GM19463 (cell line): Measurements from ENCODE around the gene AQP4.

Experiments used
- ATAC-seq: cut with Tn5 transposase; IDR thresholded peaks from one replicate; pipeline ENCODE4 v1.9.1; 2021; ENCODE audit warnings: mild to moderate bottlenecking, moderate library complexity; ENCODE audit not compliant: unreplicated experiment

AQP4 gene, protein sequence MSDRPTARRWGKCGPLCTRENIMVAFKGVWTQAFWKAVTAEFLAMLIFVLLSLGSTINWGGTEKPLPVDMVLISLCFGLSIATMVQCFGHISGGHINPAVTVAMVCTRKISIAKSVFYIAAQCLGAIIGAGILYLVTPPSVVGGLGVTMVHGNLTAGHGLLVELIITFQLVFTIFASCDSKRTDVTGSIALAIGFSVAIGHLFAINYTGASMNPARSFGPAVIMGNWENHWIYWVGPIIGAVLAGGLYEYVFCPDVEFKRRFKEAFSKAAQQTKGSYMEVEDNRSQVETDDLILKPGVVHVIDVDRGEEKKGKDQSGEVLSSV

DNA sequence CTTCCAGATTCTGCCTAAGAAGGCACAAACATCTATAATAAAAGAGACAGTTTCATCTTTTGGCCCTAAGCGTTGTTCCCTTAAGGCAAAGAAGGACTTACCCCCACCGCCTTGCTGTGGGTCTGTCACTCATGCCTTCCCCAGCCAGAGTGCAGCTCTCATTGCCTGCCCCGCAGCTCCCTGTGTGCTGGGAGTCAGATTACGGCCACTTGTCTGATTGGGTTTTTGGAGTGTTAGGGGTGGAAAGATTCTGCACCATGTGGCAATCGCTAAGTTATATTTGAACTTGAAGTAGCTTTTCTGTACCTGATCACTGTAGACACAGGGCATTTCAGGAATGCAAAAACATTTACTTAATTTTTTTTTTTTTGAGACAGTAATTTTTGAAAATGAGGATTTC is at the start of gene AQP4:
AQP4 (minus strand) TSS at position 151 of the 400 bp plus-strand sequence; CDS start at position 133, 18 bp downstream.
- no peak for ATAC-seq

DNA sequence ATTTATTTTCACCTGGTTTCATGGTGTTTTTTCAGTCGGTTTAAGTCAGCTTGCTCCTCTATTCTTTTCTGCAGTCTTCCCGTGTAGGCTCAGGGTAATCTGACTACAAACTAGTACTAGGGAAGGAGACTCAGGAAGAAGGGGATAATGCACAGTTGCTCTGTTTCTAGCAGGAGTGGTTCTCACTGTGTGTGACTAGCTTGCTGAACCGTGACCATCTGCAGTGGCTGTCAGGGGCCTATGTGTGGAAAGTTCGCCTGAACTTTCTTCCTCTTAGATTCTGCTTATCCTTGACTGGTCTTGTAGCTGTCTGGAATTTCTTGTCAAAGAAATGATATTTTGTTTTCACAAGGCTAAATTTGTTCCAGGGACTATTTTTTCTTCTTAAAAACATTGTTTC is 46.3 kb upstream of the AQP4 start:
- ATAC-seq = no peak

DNA sequence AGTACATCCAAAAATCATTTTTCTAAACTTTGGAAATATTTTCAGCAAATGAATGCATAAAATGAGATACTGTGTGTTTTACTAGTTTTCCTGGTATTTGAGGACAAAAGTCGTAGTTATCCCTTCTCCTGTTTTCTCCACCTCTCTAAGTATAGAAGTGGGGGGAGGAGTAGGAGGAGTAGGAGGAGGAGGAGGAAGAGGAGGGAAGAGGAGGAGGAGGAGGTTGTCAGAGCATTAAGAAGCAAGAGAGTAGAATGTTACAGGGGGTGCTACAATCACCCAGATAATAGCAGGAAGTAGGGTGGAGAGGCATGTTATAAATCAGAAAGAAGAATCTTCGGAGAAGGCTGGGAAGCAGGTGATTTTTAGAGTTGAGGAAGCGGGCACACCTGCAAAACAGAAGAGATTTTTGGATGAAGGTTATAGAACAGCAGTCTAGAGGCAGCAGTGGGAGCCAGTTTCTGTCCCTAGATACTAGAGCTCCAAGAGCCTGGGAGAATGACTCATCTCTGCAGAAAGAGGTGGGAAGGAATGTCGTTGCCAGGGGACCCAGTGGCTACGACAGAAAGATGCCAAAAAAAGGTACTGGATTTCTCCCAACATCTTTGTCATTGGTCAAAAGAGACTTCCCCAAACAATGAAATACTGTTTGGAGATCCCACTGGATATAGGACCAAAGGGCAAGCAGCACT is 44.2 kb upstream of the AQP4 start:
- ATAC-seq = no peak

DNA sequence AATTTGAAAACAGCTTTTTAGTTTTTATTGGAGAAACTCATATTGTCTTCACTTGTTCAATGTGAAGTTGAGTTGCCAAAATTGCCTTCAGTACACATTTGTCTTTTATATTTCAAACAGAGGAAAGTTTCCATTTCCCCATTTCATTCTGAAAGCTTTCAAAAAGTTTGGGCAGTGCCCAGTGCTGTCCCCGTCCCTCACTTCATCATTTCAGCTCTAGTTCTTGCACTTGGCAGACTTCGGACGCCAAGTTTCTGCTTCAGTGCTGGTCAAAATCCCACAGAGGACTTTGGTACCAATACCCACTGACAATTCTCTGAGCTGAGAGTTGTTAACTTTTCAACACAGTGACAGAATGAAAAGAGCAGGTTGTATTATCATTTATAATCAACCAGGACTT is 43.4 kb upstream of the AQP4 start:
- no peak for ATAC-seq

DNA sequence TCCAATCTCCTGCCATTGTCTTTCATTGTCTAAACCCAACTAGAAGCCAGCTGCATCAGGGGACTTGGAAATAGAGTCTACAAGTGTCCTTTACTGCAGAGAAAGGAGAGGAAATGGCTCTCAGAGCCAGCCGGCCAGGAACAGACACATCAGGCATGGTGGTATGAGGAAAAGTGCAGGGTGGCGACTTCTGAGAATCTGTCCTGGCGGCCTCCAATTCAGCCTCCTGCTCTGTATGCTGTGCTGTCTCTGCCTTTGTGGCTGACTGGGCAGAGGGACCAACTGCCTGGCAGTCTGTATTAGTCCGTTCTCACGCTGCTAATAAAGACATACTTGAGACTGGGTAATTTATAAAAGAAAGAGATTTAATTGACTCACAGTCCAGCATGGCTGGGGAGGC is 36.8 kb upstream of the AQP4 start:
- no peak for ATAC-seq

DNA sequence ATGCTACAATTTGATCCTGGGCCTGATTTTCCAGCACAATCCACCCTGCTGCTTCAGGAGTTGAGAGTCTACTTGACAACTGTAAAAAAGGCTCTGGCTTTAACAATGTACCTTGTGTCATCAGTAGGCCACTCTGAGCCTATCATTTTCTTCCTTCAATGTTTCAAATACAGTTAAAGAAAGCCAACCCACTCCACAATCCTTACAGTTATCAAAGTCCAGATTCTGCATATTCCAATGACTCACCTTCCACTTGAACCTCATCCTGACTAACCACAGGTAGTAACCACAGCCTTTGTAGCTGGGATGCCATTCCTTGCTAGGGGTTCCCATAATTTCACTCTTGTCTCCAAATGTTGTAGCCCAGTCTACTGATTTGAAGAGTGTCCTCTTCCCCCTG is 35.5 kb upstream of the AQP4 start:
- no peak for ATAC-seq

DNA sequence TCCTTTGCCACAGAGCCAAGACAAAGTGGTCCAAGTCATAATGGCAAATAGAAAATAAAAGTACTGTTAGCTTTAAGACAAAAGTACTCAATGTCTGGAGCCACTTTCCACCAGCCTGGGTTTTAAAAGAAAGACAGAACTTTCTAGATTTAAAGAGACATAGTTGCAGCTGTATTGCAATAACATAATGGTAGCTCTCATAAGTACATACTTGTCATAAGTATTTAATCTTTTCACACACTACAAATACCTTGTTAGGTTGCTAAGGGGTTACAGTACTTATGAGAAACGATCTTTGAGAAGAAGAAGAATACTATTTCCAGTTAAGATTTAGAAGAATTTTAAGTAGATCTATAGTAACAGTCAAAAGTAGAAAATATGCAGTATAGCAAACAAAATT is 28.9 kb upstream of the AQP4 start:
- no peak for ATAC-seq

DNA sequence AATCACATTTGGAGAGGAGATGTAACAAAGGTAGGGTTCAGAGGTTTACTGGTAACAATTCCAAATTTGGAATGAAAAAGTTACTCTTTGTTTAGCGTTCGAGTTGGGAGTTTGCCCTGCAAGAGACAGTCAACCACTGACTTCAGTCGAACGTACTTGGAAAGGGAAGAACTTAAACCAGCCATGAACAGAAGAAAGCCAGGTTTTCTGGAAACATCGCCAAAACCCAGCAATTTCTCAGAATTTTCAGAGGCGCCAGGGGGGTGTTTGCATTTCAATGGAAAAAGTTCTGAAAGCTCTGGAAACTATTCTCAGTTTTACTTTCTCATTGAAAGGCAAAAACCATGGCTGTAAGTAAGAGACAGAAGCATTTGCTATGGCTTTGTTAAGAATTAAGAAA is 28.5 kb upstream of the AQP4 start:
- no peak for ATAC-seq

DNA sequence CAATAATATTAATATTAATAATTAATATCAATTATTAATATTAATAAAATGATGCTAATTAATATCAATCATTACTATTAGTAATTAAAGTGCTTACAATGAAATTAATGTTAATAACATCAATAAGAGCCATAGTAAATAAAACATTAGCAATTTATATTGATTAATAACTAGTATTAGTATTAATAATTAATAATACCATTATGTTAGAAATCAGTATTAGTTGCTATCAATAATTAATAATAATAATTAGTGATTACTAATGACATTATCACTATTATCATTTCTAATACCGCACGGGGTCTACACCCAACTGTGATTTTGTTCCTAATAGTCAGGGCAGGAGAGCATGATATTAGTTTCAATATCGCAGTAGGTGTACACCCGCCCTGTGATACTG is 22.8 kb upstream of the AQP4 start:
- no peak for ATAC-seq

DNA sequence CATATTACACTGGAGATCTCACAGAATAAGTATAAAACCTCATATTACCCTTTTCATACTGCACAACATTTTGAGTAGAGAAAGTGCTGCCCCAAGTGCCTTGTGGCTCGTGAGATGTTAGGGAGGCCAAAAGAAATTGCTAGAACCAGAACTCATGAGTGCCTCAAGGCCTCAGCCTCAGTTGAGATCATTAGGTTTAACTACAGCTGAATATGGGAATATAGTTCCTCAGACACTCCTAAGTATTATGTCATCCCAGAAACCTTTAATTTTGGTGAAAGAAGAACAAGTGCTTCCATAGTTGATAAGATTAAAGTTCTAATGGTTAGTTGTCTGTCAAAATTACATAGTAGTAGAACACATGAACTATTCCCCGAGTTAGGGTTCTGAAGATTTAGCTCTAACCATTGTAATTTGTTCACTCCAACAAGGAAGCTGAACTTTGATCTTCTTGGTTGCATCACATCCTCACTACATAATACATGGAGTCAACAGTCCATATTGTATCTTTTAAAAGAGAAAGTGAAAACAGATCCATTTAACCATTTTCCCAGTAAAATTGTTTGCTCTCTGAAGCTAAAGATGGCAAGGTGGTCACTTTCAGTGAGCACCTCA is 9.6 kb upstream of the AQP4 start:
- no peak for ATAC-seq

DNA sequence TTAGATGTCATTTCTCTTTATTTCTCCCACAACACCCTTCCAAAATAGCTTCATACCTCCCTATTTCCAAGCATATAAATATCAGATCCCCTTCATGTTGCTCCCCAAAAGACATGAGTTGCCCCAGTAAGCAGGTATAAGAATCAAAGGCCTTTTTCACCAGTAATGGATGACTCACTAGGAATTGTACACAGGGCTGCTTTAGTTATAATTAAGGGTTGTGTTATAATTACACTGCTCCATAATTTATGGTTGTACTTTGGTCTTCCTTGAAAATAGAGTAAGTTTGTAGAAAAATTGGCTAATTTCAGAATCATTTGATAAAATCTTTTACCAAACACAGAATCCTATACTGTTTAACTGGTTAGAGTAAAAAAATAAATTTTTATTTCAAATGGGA is 8.8 kb upstream of the AQP4 start:
- ATAC-seq = no peak

DNA sequence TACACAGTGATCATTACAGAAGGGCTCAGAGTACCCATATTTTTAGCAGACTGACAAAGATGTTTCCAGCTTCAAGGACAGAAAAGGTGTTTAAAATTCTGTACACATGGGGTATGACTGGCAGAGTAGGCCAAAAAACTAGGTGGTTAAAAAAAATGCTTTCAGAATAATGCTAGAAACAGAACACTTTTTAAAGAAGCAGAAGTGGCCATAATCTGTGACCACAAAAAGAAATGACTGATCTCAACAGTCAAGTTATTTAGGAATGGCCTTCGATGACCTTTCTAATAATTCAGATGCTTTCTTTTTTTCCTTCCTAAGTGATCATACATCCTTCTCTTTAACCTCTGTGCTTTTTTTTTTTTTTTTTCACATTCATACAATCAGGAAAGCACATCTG is 4.1 kb upstream of the AQP4 start:
- ATAC-seq = no peak

DNA sequence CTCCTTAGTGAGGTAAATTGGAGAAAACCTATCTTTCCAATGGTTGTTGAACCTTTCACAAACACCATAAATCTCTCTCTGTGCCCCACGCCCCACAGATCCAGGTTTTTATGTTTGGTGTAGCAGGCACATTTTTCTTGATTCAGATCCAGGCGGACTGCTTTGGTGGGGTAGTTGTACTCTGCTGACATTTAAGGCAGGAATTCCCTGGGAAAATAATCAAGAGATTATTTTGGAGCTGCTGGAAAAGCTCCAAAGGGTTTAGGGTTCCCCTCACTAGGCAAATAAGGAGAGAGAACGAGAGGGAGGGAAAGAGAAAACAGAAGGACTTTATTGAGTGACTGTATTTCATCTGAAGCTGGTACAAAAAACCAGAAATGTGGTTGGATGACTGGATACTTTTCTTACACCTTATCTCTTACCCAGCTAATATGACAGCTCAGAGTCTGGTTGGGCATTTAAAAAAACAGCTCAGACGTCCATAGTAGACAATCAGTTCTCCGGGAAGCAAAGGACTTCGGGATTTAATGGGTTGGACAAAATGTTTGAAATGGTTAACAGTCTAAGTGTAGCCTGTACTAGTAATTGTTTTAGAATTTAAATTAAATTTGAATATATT is 3.6 kb upstream of the AQP4 start:
- ATAC-seq = no peak

DNA sequence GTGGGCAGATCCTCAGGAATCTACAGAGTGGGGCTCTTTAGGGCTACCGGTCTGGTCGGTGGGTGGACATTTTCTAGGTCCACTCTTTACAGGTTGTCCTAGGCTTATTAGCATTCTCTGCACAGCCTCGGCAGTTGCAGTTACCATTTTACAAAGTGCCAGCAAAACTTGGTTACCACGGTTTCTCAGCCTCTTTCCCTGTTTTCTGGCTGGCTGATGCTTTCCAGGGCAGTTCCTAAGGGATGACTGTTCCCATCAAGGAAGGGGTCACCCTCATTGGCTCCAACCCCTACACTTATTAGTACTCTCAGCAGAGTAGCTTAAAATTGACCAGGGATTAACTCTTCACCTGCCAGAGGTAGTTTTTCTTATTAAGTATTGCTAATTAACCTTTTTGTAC is 2.0 kb upstream of the AQP4 start:
- ATAC-seq = no peak

DNA sequence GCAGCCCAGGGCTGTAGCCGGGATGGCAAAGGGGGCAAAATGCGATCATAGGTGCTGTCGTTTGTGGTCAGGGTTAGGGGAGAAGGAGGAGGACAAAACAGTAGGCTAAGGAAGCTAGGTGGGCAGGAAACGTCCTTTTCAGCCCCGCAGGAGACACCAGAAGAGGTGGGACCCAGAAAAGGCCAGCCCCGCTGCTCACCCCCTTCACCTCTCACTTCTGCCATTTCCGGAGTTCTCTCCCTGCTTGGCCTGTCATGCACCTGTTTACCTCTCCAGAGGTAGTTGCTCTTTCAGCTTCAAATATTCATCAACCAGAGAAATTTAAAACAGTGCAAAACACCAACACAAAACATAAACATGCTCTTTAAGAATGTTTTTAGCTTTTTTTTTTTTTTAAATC is 849 bp downstream of the AQP4 start:
- no peak for ATAC-seq

DNA sequence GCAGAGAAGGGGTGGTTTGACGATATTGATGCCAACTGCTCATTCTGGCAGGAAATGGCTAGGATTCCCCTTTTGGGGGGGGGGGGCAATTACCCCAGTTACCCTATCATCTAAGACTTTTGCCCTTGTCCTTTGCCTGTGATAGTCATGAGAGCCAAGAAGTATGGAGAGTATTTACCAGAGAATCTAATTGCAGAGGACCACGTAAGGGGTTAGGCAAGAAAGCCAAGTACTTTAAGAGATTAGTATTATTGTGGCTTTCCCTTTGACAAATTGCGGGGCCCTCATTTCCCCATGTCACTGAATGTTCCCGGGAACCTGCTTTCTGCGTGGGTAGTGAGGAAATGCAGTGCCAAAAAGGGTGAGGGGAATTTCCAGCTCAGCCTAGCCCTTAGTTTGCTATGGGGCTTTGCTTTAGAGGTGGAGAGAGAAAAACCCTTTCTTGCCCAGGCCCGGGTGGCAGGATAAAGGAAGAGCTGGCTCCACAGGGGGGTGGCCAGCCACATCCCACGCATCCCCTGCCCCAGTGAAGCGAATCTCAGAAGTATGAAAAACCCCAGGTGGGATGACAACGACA is 1.5 kb downstream of the AQP4 start:
- peak; percentile 46 for ATAC-seq

DNA sequence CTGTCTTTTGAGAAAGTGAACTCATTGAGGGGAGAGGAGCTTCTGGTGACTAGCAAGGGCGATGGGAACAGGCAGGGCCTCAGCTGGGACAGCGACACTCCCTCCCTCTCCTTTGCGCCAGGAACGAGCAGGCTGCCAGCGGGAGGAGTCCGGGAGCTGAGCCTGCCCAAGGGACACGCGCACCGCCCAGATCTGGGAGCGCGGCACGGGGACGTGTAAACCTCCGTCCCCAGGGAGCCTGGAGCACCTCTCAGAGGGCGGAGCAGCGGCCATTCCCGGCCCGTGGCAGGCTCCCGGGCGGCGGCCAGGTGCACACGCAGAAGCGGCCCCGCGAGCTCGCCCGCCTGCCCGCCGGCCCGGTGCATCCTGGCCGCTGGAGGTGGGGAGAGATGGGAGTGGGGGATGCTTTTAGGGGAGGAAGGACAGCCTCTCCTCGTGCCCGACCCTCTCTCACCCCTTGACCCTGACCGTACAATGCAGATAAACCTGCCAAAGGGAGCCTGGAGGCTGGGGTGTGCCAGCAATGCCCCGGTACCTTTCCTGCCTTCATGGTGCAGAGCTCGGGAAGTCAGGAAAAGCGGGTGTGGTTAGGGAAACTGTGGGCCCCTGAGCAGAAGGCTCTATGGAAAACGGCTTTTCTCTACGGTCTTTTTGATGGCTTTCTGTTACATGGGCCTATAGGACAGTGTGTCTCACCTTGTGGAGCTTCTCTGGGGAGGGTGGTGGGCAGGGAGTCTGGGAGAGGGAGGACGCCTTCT is 2.2 kb downstream of the AQP4 start:
- no peak for ATAC-seq

DNA sequence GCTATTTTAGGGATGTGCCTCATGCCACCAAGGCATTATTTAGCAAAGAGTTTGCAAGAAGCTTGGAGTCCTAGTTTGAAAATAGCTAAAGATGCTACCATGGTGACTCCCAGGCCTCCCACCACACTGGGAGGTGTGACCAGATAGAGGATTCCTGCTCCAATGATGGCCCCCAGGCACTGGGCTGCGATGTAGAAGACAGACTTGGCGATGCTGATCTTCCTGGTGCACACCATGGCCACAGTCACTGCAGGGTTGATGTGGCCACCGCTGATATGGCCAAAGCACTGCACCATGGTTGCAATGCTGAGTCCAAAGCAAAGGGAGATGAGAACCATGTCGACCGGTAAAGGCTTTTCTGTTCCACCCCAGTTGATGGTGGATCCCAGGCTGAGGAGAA is 3.4 kb downstream of the AQP4 start:
- ATAC-seq = no peak

DNA sequence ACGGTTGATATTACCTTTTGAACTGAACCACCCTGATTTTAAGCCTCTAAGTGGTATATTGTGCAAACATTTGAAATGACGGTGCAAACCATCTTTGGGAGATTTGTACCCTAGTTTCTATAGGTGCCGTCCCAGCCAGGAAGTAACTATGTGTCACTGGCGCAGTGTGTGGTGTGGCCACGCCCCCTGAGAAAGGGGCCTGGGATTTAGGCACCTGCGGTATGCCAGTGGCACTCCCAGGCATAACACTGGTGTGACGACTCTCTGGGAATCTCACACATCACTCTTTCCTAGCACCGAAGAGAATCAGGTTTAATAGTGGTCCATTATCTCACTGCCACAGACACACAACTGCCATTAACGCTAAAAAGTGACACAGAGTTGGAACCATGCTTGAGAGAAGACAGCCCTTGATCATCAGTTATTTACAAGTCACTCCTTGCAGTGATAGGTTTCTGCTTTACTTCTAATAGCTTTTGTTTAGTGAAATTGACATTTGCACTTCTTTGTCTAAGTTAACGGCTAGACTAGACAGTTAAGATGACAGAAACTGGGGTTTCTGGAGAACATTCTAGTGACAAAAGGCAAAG is 11.1 kb downstream of the AQP4 start:
- ATAC-seq = no peak

DNA sequence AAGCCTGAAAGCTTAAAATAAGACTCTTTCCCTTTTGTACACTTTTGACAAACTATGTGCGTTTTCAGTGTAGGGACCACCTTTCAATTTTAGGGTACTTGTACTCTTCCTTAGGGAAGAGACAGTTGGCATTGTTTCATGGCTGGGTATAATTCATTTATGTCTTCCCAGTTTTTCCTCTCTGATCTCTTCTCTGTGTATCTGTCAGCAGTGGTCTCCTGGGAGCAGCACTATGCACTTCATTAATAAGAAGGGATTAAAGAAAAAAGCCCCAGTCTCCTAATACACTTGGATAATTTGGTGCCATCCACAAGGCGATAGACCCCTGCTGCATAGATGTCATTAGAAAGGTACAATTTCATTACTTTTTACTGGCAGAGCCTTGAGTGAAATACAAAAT is 12.1 kb downstream of the AQP4 start:
- ATAC-seq = no peak
